ENCODE results near the gene ABHD12B.
A peak's percentile ranks its signal among the peaks of the same experiment; 100 is the strongest.
"Not testable (repeated sequence)": the region's sequence is repeated elsewhere in the genome, so short reads cannot be mapped to it uniquely, and the experiment has no call there.

Gene ABHD12B

GRCh38 chr14:50839691-50840090 is 32.2 kb upstream of the ABHD12B start:
- DNase-seq = no peak

GRCh38 chr14:50844391-50844790 is 27.5 kb upstream of the ABHD12B start:
- no peak for DNase-seq

- no peak for DNase-seq
These were observed 26.7 kb upstream of the ABHD12B start for GRCh38 chr14:50845166-50845565.

GRCh38 chr14:50846226-50846880 is 25.5 kb upstream of the ABHD12B start:
- no peak for DNase-seq

- DNase-seq = no peak
These were observed 18.0 kb upstream of the ABHD12B start for GRCh38 chr14:50853891-50854290.

- no peak for DNase-seq
These were observed 17.3 kb upstream of the ABHD12B start for GRCh38 chr14:50854521-50854920.

- no peak for DNase-seq
These were observed 16.3 kb upstream of the ABHD12B start for GRCh38 chr14:50855558-50855957.

- DNase-seq = no peak
These were observed 15.2 kb upstream of the ABHD12B start for GRCh38 chr14:50856660-50857059.

GRCh38 chr14:50859296-50859624 is 12.6 kb upstream of the ABHD12B start:
- no peak for DNase-seq

- DNase-seq = peak; percentile 68
These were observed 11.3 kb upstream of the ABHD12B start for GRCh38 chr14:50860478-50861086.

- DNase-seq = no peak
These were observed 9.8 kb upstream of the ABHD12B start for GRCh38 chr14:50862036-50862570.

- DNase-seq = no peak
These were observed 7.6 kb upstream of the ABHD12B start for GRCh38 chr14:50864237-50864636.

- no peak for DNase-seq
These were observed 6.9 kb upstream of the ABHD12B start for GRCh38 chr14:50864946-50865345.

GRCh38 chr14:50865391-50866076 is 6.3 kb upstream of the ABHD12B start:
- DNase-seq = no peak

- no peak for DNase-seq
These were observed 625 bp upstream of the ABHD12B start for GRCh38 chr14:50871228-50871627.

- no peak for DNase-seq
These were observed 2.9 kb downstream of the ABHD12B start for GRCh38 chr14:50874757-50875156.

GRCh38 chr14:50875359-50876070 is 3.7 kb downstream of the ABHD12B start:
- no peak for DNase-seq

GRCh38 chr14:50882932-50883826 is 11.3 kb downstream of the ABHD12B start:
- no peak for DNase-seq

GRCh38 chr14:50883827-50884197 is 12.0 kb downstream of the ABHD12B start:
- no peak for DNase-seq

- DNase-seq = no peak
These were observed 15.6 kb downstream of the ABHD12B start for GRCh38 chr14:50887476-50887875.

GRCh38 chr14:50892255-50892654 is 20.4 kb downstream of the ABHD12B start:
- no peak for DNase-seq

GRCh38 chr14:50896421-50896820 is 24.6 kb downstream of the ABHD12B start:
- DNase-seq = not testable (repeated sequence)
